NCI-H1694 treated with DMSO at 0.1 percent for 48 hours (cell line): ENCODE results near the gene KHDC3L.

Source experiments
- DNase-seq: peaks from one replicate; lab custom pipeline; 2025; lab: John Stamatoyannopoulos, UW

Gene KHDC3L

GRCh38 chr6:73362358-73362757 lies at the start of gene KHDC3L:
Gene KHDC3L (plus strand): TSS chr6:73362658. CDS start chr6:73362730, 72 bp downstream.
- DNase-seq: no peak

GRCh38 chr6:73314577-73315492 lies 47.6 kb upstream of the KHDC3L start:
- DNase-seq: no peak

- DNase-seq: no peak
Measured at GRCh38 chr6:73323323-73323722, 39.1 kb upstream of the KHDC3L start.

- DNase-seq: no peak
Measured at GRCh38 chr6:73325656-73326055, 36.8 kb upstream of the KHDC3L start.

GRCh38 chr6:73328790-73329189 lies 33.7 kb upstream of the KHDC3L start:
- no peak for DNase-seq

GRCh38 chr6:73329201-73329600 lies 33.3 kb upstream of the KHDC3L start:
- DNase-seq: no peak

GRCh38 chr6:73339340-73339739 lies 23.1 kb upstream of the KHDC3L start:
- no peak for DNase-seq

GRCh38 chr6:73340048-73340447 lies 22.4 kb upstream of the KHDC3L start:
- no peak for DNase-seq

- no peak for DNase-seq
Measured at GRCh38 chr6:73341335-73341734, 21.1 kb upstream of the KHDC3L start.

- DNase-seq: no peak
Measured at GRCh38 chr6:73342174-73342573, 20.3 kb upstream of the KHDC3L start.

- no peak for DNase-seq
Measured at GRCh38 chr6:73343164-73343563, 19.3 kb upstream of the KHDC3L start.

- DNase-seq: no peak
Measured at GRCh38 chr6:73348550-73349204, 13.8 kb upstream of the KHDC3L start.

- DNase-seq: no peak
Measured at GRCh38 chr6:73349311-73349710, 13.1 kb upstream of the KHDC3L start.

GRCh38 chr6:73353636-73354593 lies 8.5 kb upstream of the KHDC3L start, which contains the start of gene DPPA5:
Gene DPPA5 (minus strand): TSS chr6:73354276. CDS start chr6:73354225, 51 bp downstream.
- DNase-seq: no peak

- no peak for DNase-seq
Measured at GRCh38 chr6:73362869-73363536, 545 bp downstream of the KHDC3L start.

- no peak for DNase-seq
Measured at GRCh38 chr6:73363537-73363875, 1.0 kb downstream of the KHDC3L start.

GRCh38 chr6:73364121-73364520 lies 1.7 kb downstream of the KHDC3L start:
- no peak for DNase-seq

- DNase-seq: no peak
Measured at GRCh38 chr6:73364549-73364948, 2.1 kb downstream of the KHDC3L start.

- DNase-seq: no peak
Measured at GRCh38 chr6:73367761-73368355, 5.4 kb downstream of the KHDC3L start.

GRCh38 chr6:73368675-73369074 lies 6.2 kb downstream of the KHDC3L start:
- no peak for DNase-seq

- DNase-seq: no peak
Measured at GRCh38 chr6:73369157-73369556, 6.7 kb downstream of the KHDC3L start.
